Esophagus squamous epithelium (tissue), 5 donors: ENCODE results near the gene ZNF582. TPM values are rescaled to one million over a fixed set of nuclear protein-coding genes. Genes with fewer than 3 reads are reported as not detected.

Experiments
- DNase-seq: peaks from one replicate; lab custom pipeline; 2025; lab: John Stamatoyannopoulos, UW
- H3K27ac ChIP-seq, 4 donors: fragments of 200-600 bp; sonication (generic); one replicate each; pipeline ENCODE4 v1.5.1; 2016 to 2019; ENCODE audit warnings: mild to moderate bottlenecking in 1 of 4
- H3K27me3 ChIP-seq, 4 donors: fragments of 200-600 bp; sonication (generic); 1 replicate in 3 of 4; 2 replicates in 1 of 4; pipeline versions ENCODE4 v1.5.1 to v1.6.0; 2017 to 2021; ENCODE audit warnings: antibody characterized with exemption in 1 of 4
- H3K36me3 ChIP-seq, 3 donors: fragments of 200-600 bp; sonication (generic); one replicate each; pipeline ENCODE4 v1.5.1; 2016 to 2019
- H3K4me1 ChIP-seq, 3 donors: fragments of 200-600 bp; sonication (generic); one replicate each; pipeline ENCODE4 v1.5.1; 2017 to 2019
- H3K4me3 ChIP-seq, 4 donors: fragments of 200-600 bp; sonication (generic); 1 replicate in 3 of 4; 2 replicates in 1 of 4; pipeline ENCODE4 v1.5.1; 2016 to 2019; ENCODE audit warnings: mild to moderate bottlenecking in 2 of 4, moderate library complexity in 1 of 4
- H3K9me3 ChIP-seq, 3 donors: fragments of 200-600 bp; sonication (generic); one replicate each; pipeline ENCODE4 v1.5.1; 2016 to 2019
- POLR2A ChIP-seq, 4 donors: fragments of 450-650 bp; IDR thresholded peaks; one replicate each; pipeline ENCODE4 v1.6.1; 2017; ENCODE audit warnings: antibody characterized with exemption in 4 of 4, mild to moderate bottlenecking in 4 of 4, moderate library complexity in 3 of 4
- WGBS, 2 donors: methylation state at CpG; one replicate each; pipeline ENCODE4 v1.1.5; 2018; 5-methylcytosine and 5-hydroxymethylcytosine counted together
- intact Hi-C: fragments of 100-400 bp; cut with DNase I; formaldehyde crosslinking; loops from one replicate; pipeline ENCODE4 v1.15.0; 2022
- total RNA-seq, 4 donors: library from RNA; depleted of rRNA; stranded (reverse); fragments of >200 nt; gene quantifications; one replicate each; pipeline ENCODE4 v1.1.0, GENCODE V29; 2016
- TF ChIP-seq, protein P1 (sequence below), 6 experiments: fragments of 450-650 bp in 4 of 6; fragments of 200-600 bp in 2 of 6; sonication (generic) in 2 of 6; IDR thresholded peaks; one replicate each; pipeline ENCODE4 v1.5.1; 2016 to 2019; ENCODE audit warnings: antibody characterized with exemption in 6 of 6, mild to moderate bottlenecking in 4 of 6, moderate library complexity in 4 of 6
- donor health status: DM: yes; HTN: yes; CAD: no.

Gene ZNF582
- total RNA-seq, 4 donors from 2014 or later = 0.44 to 2.3 (median 0.86) TPM

DNA sequence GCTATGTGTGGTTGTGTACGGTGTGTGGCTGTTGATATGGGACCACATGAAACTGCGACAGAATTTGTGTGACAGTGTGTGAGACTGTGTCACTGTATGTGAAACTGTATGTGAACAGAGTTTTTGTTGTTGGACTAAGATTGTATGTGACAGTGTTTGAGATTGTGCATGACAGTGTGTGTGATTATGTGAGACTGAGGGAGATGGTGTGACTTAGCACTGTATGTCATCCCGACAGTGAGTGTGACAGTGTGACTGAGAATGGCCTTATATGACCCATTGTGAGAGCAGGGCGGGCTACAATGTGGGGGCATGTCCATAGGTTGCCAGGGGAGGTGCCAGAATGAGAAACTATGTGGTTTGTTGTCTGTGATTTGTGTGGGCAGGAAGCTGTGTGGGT lies 11.7 kb upstream of the ZNF582 start:
- TF ChIP-seq, protein P1, sequence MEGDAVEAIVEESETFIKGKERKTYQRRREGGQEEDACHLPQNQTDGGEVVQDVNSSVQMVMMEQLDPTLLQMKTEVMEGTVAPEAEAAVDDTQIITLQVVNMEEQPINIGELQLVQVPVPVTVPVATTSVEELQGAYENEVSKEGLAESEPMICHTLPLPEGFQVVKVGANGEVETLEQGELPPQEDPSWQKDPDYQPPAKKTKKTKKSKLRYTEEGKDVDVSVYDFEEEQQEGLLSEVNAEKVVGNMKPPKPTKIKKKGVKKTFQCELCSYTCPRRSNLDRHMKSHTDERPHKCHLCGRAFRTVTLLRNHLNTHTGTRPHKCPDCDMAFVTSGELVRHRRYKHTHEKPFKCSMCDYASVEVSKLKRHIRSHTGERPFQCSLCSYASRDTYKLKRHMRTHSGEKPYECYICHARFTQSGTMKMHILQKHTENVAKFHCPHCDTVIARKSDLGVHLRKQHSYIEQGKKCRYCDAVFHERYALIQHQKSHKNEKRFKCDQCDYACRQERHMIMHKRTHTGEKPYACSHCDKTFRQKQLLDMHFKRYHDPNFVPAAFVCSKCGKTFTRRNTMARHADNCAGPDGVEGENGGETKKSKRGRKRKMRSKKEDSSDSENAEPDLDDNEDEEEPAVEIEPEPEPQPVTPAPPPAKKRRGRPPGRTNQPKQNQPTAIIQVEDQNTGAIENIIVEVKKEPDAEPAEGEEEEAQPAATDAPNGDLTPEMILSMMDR (IDR thresholded peaks at IDR 0.05) = no peak
- TF ChIP-seq POLR2A (IDR thresholded peaks at IDR 0.05) = no peak
- Histone ChIP-seq H3K4me1 (peaks cover 0 to 22% (median 10%) of the 10 kb centered on the region in 3 donors), H3K27ac (no peak overlapping the region), H3K9me3 (peaks cover 0 to 69% (median 24%) of the 10 kb centered on the region in 3 donors), H3K36me3 (peaks cover 0 to 35% (median 14%) of the 10 kb centered on the region in 3 donors), H3K4me3 (peak overlapping the region in 2 of 4 donors; percentile 62 to 88), H3K27me3 (no peaks in the 10 kb centered on the region)
- no peak for DNase-seq
- 85 to 93% methylated on average over 4 of the region's 4 CpGs for WGBS, 2 donors
- intact Hi-C loops = no loop called here

DNA sequence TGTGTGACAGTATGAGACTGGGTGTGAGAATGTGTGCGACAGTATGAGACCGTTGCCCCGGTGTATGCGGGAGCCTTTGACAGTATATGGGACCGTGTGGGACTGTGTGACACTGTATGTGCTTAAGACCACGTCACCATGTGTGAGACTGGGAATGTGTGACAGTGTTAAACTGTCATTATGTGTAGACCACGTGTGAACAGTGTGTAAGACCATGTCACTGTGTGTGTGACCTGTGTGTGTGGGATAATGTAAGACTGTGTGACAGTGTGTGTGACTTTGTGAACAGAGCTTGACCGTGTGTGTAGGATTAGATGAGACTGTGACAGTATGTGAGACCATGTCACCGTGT lies 11.3 kb upstream of the ZNF582 start:
- H3K27ac ChIP-seq = peak overlapping the region in 3 of 4 donors; percentile 92 to 98 (median 95)
- WGBS, 2 donors = 65 to 67% methylated on average over 9 of the region's 9 CpGs
- peak overlapping the region; percentile 62 to 88 (median 75) for H3K4me3 ChIP-seq
- peaks cover 0 to 31% (median 10%) of the 10 kb centered on the region in 3 donors for H3K36me3 ChIP-seq
- intact Hi-C loops = no loop called here
- DNase-seq = no peak
- TF ChIP-seq POLR2A (IDR thresholded peaks at IDR 0.05) = no peak
- TF ChIP-seq, protein P1 (IDR thresholded peaks at IDR 0.05) = no peak
- peaks cover 0 to 22% (median 10%) of the 10 kb centered on the region in 3 donors for H3K4me1 ChIP-seq
- H3K9me3 ChIP-seq = peaks cover 0 to 69% (median 24%) of the 10 kb centered on the region in 3 donors
- no peaks in the 10 kb centered on the region for H3K27me3 ChIP-seq

DNA sequence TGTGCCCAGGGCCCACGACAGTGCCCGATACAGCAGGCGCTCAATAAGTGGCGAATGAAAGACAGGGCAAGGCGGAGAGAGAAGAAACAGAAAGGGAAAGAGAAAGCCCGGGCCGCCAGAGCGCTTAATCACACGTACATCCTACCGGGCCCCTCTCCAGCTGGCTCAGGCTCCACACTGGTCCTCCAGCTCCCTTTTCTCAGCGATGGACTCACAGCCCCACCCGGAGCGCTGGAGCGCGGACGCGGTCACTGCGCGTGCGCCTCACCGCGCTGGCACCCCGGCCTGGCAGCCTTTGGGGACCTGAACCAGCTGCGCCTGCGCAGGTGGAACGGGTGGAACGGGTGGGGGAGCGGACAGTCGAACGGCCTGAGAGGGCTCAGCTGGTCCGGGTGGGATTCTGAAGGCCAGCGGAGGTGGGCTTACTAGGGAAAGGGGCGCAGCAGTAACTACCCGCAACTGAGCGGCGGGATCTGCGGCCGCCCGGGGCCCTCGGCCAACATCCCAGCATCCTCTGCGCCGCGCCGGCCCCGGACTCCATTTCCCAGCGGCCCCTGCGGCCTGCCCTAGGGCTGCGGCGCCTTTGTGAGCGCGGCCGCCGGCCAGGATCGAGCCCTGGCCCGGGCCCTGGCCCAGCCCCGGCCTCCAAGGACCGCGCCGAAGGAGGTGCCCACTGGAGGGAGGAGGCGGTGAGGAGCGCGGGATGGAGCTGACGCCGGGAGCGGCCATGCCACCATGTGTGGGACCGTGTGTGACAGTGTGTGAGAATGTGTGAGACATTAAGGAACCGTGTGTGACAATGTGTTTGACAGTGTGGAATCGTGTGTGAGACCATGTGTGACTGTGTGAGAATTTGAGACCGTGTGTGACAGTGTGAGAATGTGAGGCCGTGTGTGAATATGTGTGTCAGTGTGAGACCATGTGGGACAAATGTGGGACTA lies 10.7 kb upstream of the ZNF582 start, which contains the start of gene ZNF583:
Gene ZNF583, plus strand, starts transcription at position 569 of the 941 bp plus-strand sequence. CDS start 2,783 bp downstream, outside the sequence.
- H3K4me1 ChIP-seq = peaks cover 0 to 22% (median 10%) of the 10 kb centered on the region in 3 donors
- peaks cover 0 to 69% (median 17%) of the 10 kb centered on the region in 3 donors for H3K9me3 ChIP-seq
- H3K4me3 ChIP-seq = peak within 1 kb of the TSS; percentile 62 to 88 (median 75)
- peak; percentile 80 for DNase-seq
- peaks cover 0 to 29% (median 4%) of the 10 kb centered on the region in 3 donors for H3K36me3 ChIP-seq
- H3K27me3 ChIP-seq = no peaks in the 10 kb centered on the region
- peak within 1 kb of the TSS; percentile 92 to 98 (median 94) for H3K27ac ChIP-seq
- intact Hi-C loops = no loop called here
- WGBS, 2 donors = 2 to 3% methylated on average over 19 to 27 of the region's 70 CpGs
- TF ChIP-seq, protein P1 (IDR thresholded peaks at IDR 0.05) = peak in 1 of 6 experiments; percentile 20
- TF ChIP-seq POLR2A (IDR thresholded peaks at IDR 0.05) = peak in 1 of 4 donors; percentile 23

DNA sequence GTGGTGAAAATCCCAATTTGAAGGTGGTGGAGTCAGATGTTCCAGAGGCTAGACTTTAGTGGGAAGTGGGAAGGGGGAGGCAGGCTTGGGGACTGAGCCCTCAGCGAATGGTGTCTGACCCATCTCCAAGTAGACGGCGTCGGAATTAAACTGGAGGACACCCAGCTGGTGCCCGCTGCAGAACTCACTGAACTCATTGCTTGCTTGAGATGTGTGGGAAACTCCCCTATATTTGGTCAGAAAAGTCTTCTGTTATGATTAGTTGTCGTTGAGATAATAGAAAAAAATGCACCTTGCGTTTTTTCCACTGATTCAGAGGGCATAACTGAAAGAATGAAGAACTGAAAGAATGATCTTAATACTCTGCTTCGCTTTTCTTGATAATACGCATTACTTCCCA lies 9.9 kb upstream of the ZNF582 start:
- DNase-seq = no peak
- Histone ChIP-seq H3K4me3 (peak overlapping the region; percentile 62 to 88 (median 75)), H3K36me3 (peaks cover 0 to 29% (median 0%) of the 10 kb centered on the region in 3 donors), H3K27me3 (no peaks in the 10 kb centered on the region), H3K4me1 (peaks cover 0 to 22% (median 10%) of the 10 kb centered on the region in 3 donors), H3K9me3 (peaks cover 0 to 69% (median 13%) of the 10 kb centered on the region in 3 donors), H3K27ac (peak overlapping the region; percentile 92 to 98 (median 94))
- TF ChIP-seq POLR2A (IDR thresholded peaks at IDR 0.05) = no peak
- TF ChIP-seq, protein P1 (IDR thresholded peaks at IDR 0.05) = no peak
- 18 to 27% methylated on average over 9 of the region's 9 CpGs for WGBS, 2 donors
- intact Hi-C loops = no loop called here
